Thoracic aorta (tissue), 2 donors: ENCODE measurements around the gene GLIPR2. TPM values are rescaled to one million over a fixed set of nuclear protein-coding genes. Genes with fewer than 3 reads are reported as not detected.

Experiments used
- ATAC-seq: fragments of 150-250 bp; one replicate; pipeline ENCODE4 v1.8.0; 2017; ENCODE audit warnings: low read depth; ENCODE audit not compliant: insufficient number of reproducible peaks, low FRiP score
- DNase-seq: peaks from one replicate; pipeline ENCODE4 v3.0.0-alpha.2; 2020; ENCODE audit warnings: low spot score
- H3K27ac ChIP-seq, 2 donors: fragments of 200-600 bp; sonication (generic); 1 replicate in 1 of 2; 2 replicates in 1 of 2; pipeline ENCODE4 v1.5.1; 2016; ENCODE audit warnings: mild to moderate bottlenecking in 2 of 2, moderate library complexity in 2 of 2
- H3K27me3 ChIP-seq: fragments of 200-600 bp; sonication (generic); replicated peaks from 2 replicates; pipeline ENCODE4 v1.6.0; 2016; ENCODE audit warnings: mild to moderate bottlenecking; ENCODE audit not compliant: insufficient read depth
- H3K36me3 ChIP-seq: fragments of 200-600 bp; sonication (generic); one replicate; pipeline ENCODE4 v1.5.1; 2016
- H3K4me1 ChIP-seq, 2 donors: fragments of 200-600 bp; sonication (generic); 1 replicate in 1 of 2; 2 replicates in 1 of 2; pipeline versions ENCODE4 v1.5.1 to v1.6.0; 2016; ENCODE audit warnings: low read depth in 2 of 2, mild to moderate bottlenecking in 1 of 2; ENCODE audit not compliant: control insufficient read depth in 1 of 2
- H3K4me3 ChIP-seq: fragments of 200-600 bp; sonication (generic); 2 replicates; pipeline ENCODE4 v1.5.1; 2016; ENCODE audit warnings: mild to moderate bottlenecking
- H3K9me3 ChIP-seq: fragments of 200-600 bp; sonication (generic); 2 replicates; pipeline ENCODE4 v1.5.1; 2016
- CTCF ChIP-seq: fragments of 200-600 bp; sonication (generic); IDR thresholded peaks from one replicate; pipeline ENCODE4 v1.5.1; 2019; ENCODE audit warnings: antibody characterized with exemption
- total RNA-seq, 2 donors: library from RNA; depleted of rRNA; stranded (reverse); fragments of >200 nt; gene quantifications; one replicate each; pipeline versions ENCODE4 v1.1.0 to v1.2.3, GENCODE V29; 2016

GLIPR2 gene
- total RNA-seq, 2 donors from 2014 or later: 47.0 to 52.1 TPM

- no peaks in the 10 kb centered on the region for H3K9me3 ChIP-seq
- H3K27ac ChIP-seq: no peak overlapping the region
- ATAC-seq (no peak), DNase-seq (no peak)
- no peak for TF ChIP-seq CTCF
- no peak overlapping the region for H3K4me3 ChIP-seq
- no peaks in the 10 kb centered on the region for H3K4me1 ChIP-seq
- H3K36me3 ChIP-seq: peaks cover 4% of the 10 kb centered on the region
- no peaks in the 10 kb centered on the region for H3K27me3 ChIP-seq
These were observed 14.6 kb upstream of the GLIPR2 start for GRCh38 chr9:36121971-36122370.

GRCh38 chr9:36123515-36123914 is 13.0 kb upstream of the GLIPR2 start:
- no peak for TF ChIP-seq CTCF
- ATAC-seq: no peak
- H3K27me3 ChIP-seq: no peaks in the 10 kb centered on the region
- H3K9me3 ChIP-seq: no peaks in the 10 kb centered on the region
- no peaks in the 10 kb centered on the region for H3K4me1 ChIP-seq
- H3K27ac ChIP-seq: no peak overlapping the region
- no peak for DNase-seq
- peaks cover 4% of the 10 kb centered on the region for H3K36me3 ChIP-seq
- H3K4me3 ChIP-seq: no peak overlapping the region

GRCh38 chr9:36125062-36125855 is 11.3 kb upstream of the GLIPR2 start:
- H3K27me3 ChIP-seq: no peaks in the 10 kb centered on the region
- no peaks in the 10 kb centered on the region for H3K9me3 ChIP-seq
- no peak for TF ChIP-seq CTCF
- H3K4me3 ChIP-seq: no peak overlapping the region
- H3K36me3 ChIP-seq: peaks cover 4% of the 10 kb centered on the region
- DNase-seq (no peak), ATAC-seq (no peak)
- no peaks in the 10 kb centered on the region for H3K4me1 ChIP-seq
- H3K27ac ChIP-seq: no peak overlapping the region

- H3K4me3 ChIP-seq: no peak overlapping the region
- no peaks in the 10 kb centered on the region for H3K4me1 ChIP-seq
- DNase-seq: no peak
- no peaks in the 10 kb centered on the region for H3K27me3 ChIP-seq
- TF ChIP-seq CTCF: no peak
- no peak overlapping the region for H3K27ac ChIP-seq
- no peak for ATAC-seq
- H3K36me3 ChIP-seq: peaks cover 4% of the 10 kb centered on the region
- H3K9me3 ChIP-seq: no peaks in the 10 kb centered on the region
These were observed 10.4 kb upstream of the GLIPR2 start for GRCh38 chr9:36126016-36126730.

GRCh38 chr9:36127652-36128244 is 8.8 kb upstream of the GLIPR2 start:
- no peak for ATAC-seq

More at GRCh38 chr9:36127652-36128244, 8.8 kb upstream of the GLIPR2 start:
- no peak overlapping the region for H3K27ac ChIP-seq
- DNase-seq: no peak
- no peak for TF ChIP-seq CTCF
- no peak overlapping the region for H3K4me3 ChIP-seq
- H3K27me3 ChIP-seq: no peaks in the 10 kb centered on the region
- peaks cover 4% of the 10 kb centered on the region for H3K36me3 ChIP-seq
- no peaks in the 10 kb centered on the region for H3K4me1 ChIP-seq
- no peaks in the 10 kb centered on the region for H3K9me3 ChIP-seq
